22Rv1 (cell line): ENCODE measurements around the gene BHLHE23.

Source experiments
- CTCF ChIP-seq: fragments of 450-650 bp; IDR thresholded peaks from 2 replicates; pipeline ENCODE4 v1.5.1; 2017; ENCODE audit warnings: mild to moderate bottlenecking
- ZFX ChIP-seq: fragments of 450-650 bp; IDR thresholded peaks from 2 replicates; pipeline ENCODE4 v1.6.1; 2017; ENCODE audit warnings: antibody characterized with exemption, borderline replicate concordance

- TF ChIP-seq CTCF (no peak), ZFX (no peak)
These were observed 28.9 kb downstream of the BHLHE23 start for GRCh38 chr20:62977613-62978560.
